HCT116 (cell line): ENCODE measurements around the gene ERBB4. TPM values are rescaled to one million over a fixed set of nuclear protein-coding genes. Genes with fewer than 3 reads are reported as not detected.

Experiments
- ATAC-seq: fragments of 200-7000 bp; cut with Tn5 transposase; 2 replicates; pipeline ENCODE4 v1.9.1; 2020; ENCODE audit warnings: mild to moderate bottlenecking, moderate library complexity
- BruUV-seq: library from RNA; stranded (reverse); fragments of 400-500 nt; replicated peaks from 2 replicates; lab custom pipeline; 2021; lab: Mats Ljungman, UMichigan
- CTCF ChIA-PET: fragments of 300-600 bp; sonication (Branson Sonifier 250); formaldehyde crosslinking; loops from one replicate; lab custom pipeline; 2021; ENCODE audit warnings: antibody characterized with exemption; lab: Charles Lee
- POLR2A ChIA-PET: fragments of 300-600, 350-600 bp; sonication (Branson Sonifier 250); formaldehyde crosslinking; loops from one replicate; lab custom pipeline; 2021; ENCODE audit warnings: antibody characterized with exemption; lab: Charles Lee
- RAD21 ChIA-PET, 2 experiments: fragments of 300-600 bp; sonication (Branson Sonifier 250); formaldehyde crosslinking; loops; one replicate each; lab custom pipeline; 2023; ENCODE audit warnings: low total read pairs in 2 of 2; ENCODE audit not compliant: uncharacterized antibody in 2 of 2, unreplicated experiment in 2 of 2, low non-redundant PET in 1 of 2; lab: Charles Lee
- DNase-seq: peaks from one replicate; pipeline ENCODE4 v3.0.0-alpha.2; 2010; ENCODE audit warnings: low read depth, low spot score
- H2AFZ ChIP-seq: fragments of 200-600 bp; shearing (Covaris generic), sonication (generic); 2 replicates; pipeline ENCODE4 v1.6.1; 2017; ENCODE audit warnings: low read depth, mixed run types, mixed read lengths, antibody characterized with exemption, low read length; ENCODE audit not compliant: poor library complexity, severe bottlenecking
- H3K27ac ChIP-seq: 2 replicates; pipeline ENCODE4 v1.5.1; 2012; ENCODE audit warnings: low read depth, low read length
- H3K27me3 ChIP-seq: fragments of 200-600 bp; sonication (generic); 2 replicates; pipeline ENCODE4 v1.6.1; 2016; ENCODE audit warnings: mixed run types, low read length, mixed read lengths; ENCODE audit not compliant: insufficient read depth
- H3K36me3 ChIP-seq, 2 experiments: fragments of 200-500 bp in 1 of 2; fragments of 200-600 bp in 1 of 2; sonication (Bioruptor generic) in 1 of 2; sonication (generic) in 1 of 2; 2 replicates each; pipeline versions ENCODE4 v1.5.1 to v1.6.1; 2014 to 2016; ENCODE audit warnings: low read length in 2 of 2, inconsistent platforms in 1 of 2, mixed read lengths in 1 of 2, mixed run types in 1 of 2; ENCODE audit not compliant: insufficient read depth in 2 of 2, control insufficient read depth in 1 of 2
- H3K4me1 ChIP-seq, 2 experiments: fragments of 200-600 bp in 1 of 2; sonication (generic) in 1 of 2; 2 replicates each; pipeline versions ENCODE4 v1.5.1 to v1.6.1; 2012 to 2017; ENCODE audit warnings: low read length in 2 of 2, inconsistent platforms in 1 of 2, mild to moderate bottlenecking in 1 of 2, mixed read lengths in 1 of 2, mixed run types in 1 of 2, moderate library complexity in 1 of 2; ENCODE audit not compliant: insufficient read depth in 2 of 2, control insufficient read depth in 1 of 2
- H3K4me2 ChIP-seq: fragments of 200-600 bp; sonication (generic); 2 replicates; pipeline ENCODE4 v1.6.1; 2017; ENCODE audit warnings: mixed run types, low read length, mixed read lengths
- H3K4me3 ChIP-seq, 2 experiments: fragments of 200-600 bp in 1 of 2; sonication (generic) in 1 of 2; replicated peaks in 1 of 2; 2 replicates each; pipeline ENCODE4 v1.5.1; 2011 to 2016; ENCODE audit warnings: low read length in 2 of 2, control low read depth in 1 of 2, low read depth in 1 of 2, mild to moderate bottlenecking in 1 of 2, mixed read lengths in 1 of 2, mixed run types in 1 of 2
- H3K79me2 ChIP-seq: fragments of 200-600 bp; sonication (generic); 2 replicates; pipeline ENCODE4 v1.6.1; 2017; ENCODE audit warnings: mild to moderate bottlenecking, mixed run types, low read length, moderate library complexity, mixed read lengths; ENCODE audit not compliant: insufficient read depth
- H3K9ac ChIP-seq: fragments of 200-600 bp; sonication (generic); 2 replicates; pipeline ENCODE4 v1.6.1; 2016; ENCODE audit warnings: low read length, mixed read lengths
- H3K9me2 ChIP-seq: fragments of 200-600 bp; sonication (generic), shearing (Covaris generic); 2 replicates; pipeline ENCODE4 v1.6.1; 2017; ENCODE audit warnings: mixed run types, mild to moderate bottlenecking, moderate library complexity; ENCODE audit not compliant: insufficient read depth
- H3K9me3 ChIP-seq, 2 experiments: fragments of 200-500 bp in 1 of 2; fragments of 200-600 bp in 1 of 2; sonication (Bioruptor generic) in 1 of 2; sonication (generic) in 1 of 2; 2 replicates each; pipeline ENCODE4 v1.6.1; 2014 to 2017; ENCODE audit warnings: low read length in 2 of 2, mixed read lengths in 2 of 2, inconsistent platforms in 1 of 2, low read depth in 1 of 2, mild to moderate bottlenecking in 1 of 2, mixed run types in 1 of 2, moderate library complexity in 1 of 2; ENCODE audit not compliant: control insufficient read depth in 1 of 2, insufficient read depth in 1 of 2
- H4K20me1 ChIP-seq: fragments of 200-600 bp; sonication (generic), shearing (Covaris generic); 2 replicates; pipeline ENCODE4 v1.6.1; 2017; ENCODE audit warnings: mixed run types, mild to moderate bottlenecking, moderate library complexity; ENCODE audit not compliant: insufficient read depth
- ATF3 ChIP-seq: IDR thresholded peaks from 2 replicates; pipeline ENCODE4 v1.6.1; 2012
- CBX3 ChIP-seq: IDR thresholded peaks from 2 replicates; pipeline ENCODE4 v1.6.1; 2012; ENCODE audit warnings: low read depth
- CEBPB ChIP-seq: IDR thresholded peaks from 2 replicates; pipeline ENCODE4 v1.6.1; 2012; ENCODE audit warnings: low read depth
- ELF1 ChIP-seq: IDR thresholded peaks from 2 replicates; pipeline ENCODE4 v1.6.1; 2012; ENCODE audit warnings: low read depth, borderline replicate concordance
- FOSL1 ChIP-seq: IDR thresholded peaks from 2 replicates; pipeline ENCODE4 v1.6.1; 2012; ENCODE audit warnings: low read depth
- JUND ChIP-seq: IDR thresholded peaks from 2 replicates; pipeline ENCODE4 v1.6.1; 2012
- MAX ChIP-seq: IDR thresholded peaks from 2 replicates; pipeline ENCODE4 v1.6.1; 2012
- POLR2AphosphoS5 ChIP-seq: IDR thresholded peaks from 2 replicates; pipeline ENCODE4 v1.6.1; 2011; ENCODE audit warnings: mild to moderate bottlenecking, low read depth, low read length, moderate library complexity
- SIN3A ChIP-seq: IDR thresholded peaks from 2 replicates; pipeline ENCODE4 v1.6.1; 2012; ENCODE audit warnings: low read depth
- SP1 ChIP-seq: IDR thresholded peaks from 2 replicates; pipeline ENCODE4 v1.6.1; 2012; ENCODE audit warnings: low read depth
- SRF ChIP-seq: IDR thresholded peaks from 2 replicates; pipeline ENCODE4 v1.6.1; 2012; ENCODE audit warnings: low read depth
- TCF7L2 ChIP-seq: IDR thresholded peaks from 2 replicates; pipeline ENCODE4 v1.7.0; 2011; ENCODE audit warnings: borderline replicate concordance, inconsistent platforms; ENCODE audit not compliant: insufficient read depth, insufficient read length; ENCODE audit errors: extremely low read depth
- YY1 ChIP-seq: IDR thresholded peaks from 2 replicates; pipeline ENCODE4 v1.6.1; 2011; ENCODE audit warnings: low read length, low read depth, moderate library complexity, mild to moderate bottlenecking; ENCODE audit not compliant: insufficient replicate concordance; ENCODE audit errors: extremely low read depth
- ZFX ChIP-seq: fragments of 450-650 bp; IDR thresholded peaks from 2 replicates; pipeline ENCODE4 v1.6.1; 2017
- intact Hi-C: fragments of 100-400 bp; cut with micrococcal nuclease; formaldehyde crosslinking; loops from 2 replicates; pipeline ENCODE4 v1.10.0; 2022
- total RNA-seq: library from RNA; stranded (reverse); gene quantifications from one replicate; pipeline ENCODE4 v1.2.1, GENCODE V29; 2021; ENCODE audit not compliant: unreplicated experiment
- TF ChIP-seq, protein P1 (sequence below): IDR thresholded peaks from 2 replicates; pipeline ENCODE4 v1.6.1; 2011; ENCODE audit warnings: mild to moderate bottlenecking, low read length, moderate library complexity; ENCODE audit not compliant: insufficient replicate concordance; ENCODE audit errors: extremely low read depth

ERBB4 gene
- total RNA-seq, 1 experiment from 2014 or later, result 0.10 TPM

DNA sequence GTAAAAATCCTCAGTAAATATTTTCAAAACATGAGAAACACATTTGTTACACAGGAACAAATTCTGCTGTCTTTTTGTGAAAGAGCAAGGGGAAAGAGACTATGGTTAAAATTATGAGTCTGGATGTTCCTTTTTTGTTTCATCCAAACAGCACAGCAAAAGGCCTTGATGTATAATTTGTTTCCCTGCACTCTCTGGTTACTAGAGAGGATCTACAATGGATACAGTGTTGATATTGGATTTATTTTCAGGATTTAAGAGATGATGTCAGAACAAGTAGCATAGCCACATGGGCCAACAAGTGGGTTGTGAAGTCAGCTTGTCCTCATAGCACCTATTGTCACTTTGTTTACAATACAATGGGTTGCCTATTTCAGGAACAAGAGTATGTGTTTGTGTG is 11.3 kb upstream of the ERBB4 start:
- POLR2A ChIA-PET, result no interaction called here
- Histone ChIP-seq H3K4me1 (no peaks in the 10 kb centered on the region), H3K9me3 (no peaks in the 10 kb centered on the region), H4K20me1 (no peaks in the 10 kb centered on the region), H3K36me3 (no peaks in the 10 kb centered on the region), H3K9ac (no peak overlapping the region), H3K27me3 (no peaks in the 10 kb centered on the region), H3K79me2 (no peaks in the 10 kb centered on the region), H3K4me2 (no peak overlapping the region), H2AFZ (no peak overlapping the region), H3K27ac (no peak overlapping the region), H3K4me3 (no peak overlapping the region), H3K9me2 (0 out of 2 replicates have a peak, but pooled peaks cover 3% of the 10 kb centered on the region)
- intact Hi-C loops, result loop anchor here (2.0 to 10.0 kb wide), 2 partner anchors 1095 to 1335 kb away; no protein-coding TSS in a partner anchor
- DNase-seq, result no peak
- RAD21 ChIA-PET, result no interaction called here
- BruUV-seq, result no TSS peak
- no peak for ATAC-seq
- CTCF ChIA-PET, result no interaction called here
- TF ChIP-seq CEBPB (no peak), SRF (no peak), ATF3 (no peak), SIN3A (no peak), FOSL1 (no peak), TCF7L2 (no peak)

- Histone ChIP-seq H3K9me2 (0 out of 2 replicates have a peak, but pooled peaks cover 3% of the 10 kb centered on the region), H2AFZ (no peak overlapping the region), H3K27me3 (no peaks in the 10 kb centered on the region), H3K4me3 (no peak overlapping the region), H3K9me3 (no peaks in the 10 kb centered on the region), H3K9ac (no peak overlapping the region), H3K79me2 (no peaks in the 10 kb centered on the region), H4K20me1 (no peaks in the 10 kb centered on the region), H3K27ac (no peak overlapping the region), H3K4me2 (no peak overlapping the region), H3K4me1 (no peaks in the 10 kb centered on the region), H3K36me3 (no peaks in the 10 kb centered on the region)
- no peak for TF ChIP-seq ELF1
- no peak for TF ChIP-seq POLR2AphosphoS5
- TF ChIP-seq SIN3A, result no peak
- TF ChIP-seq YY1, result no peak
- no peak for TF ChIP-seq SP1
- TF ChIP-seq TCF7L2, result no peak
- no peak for TF ChIP-seq MAX
- TF ChIP-seq CBX3, result no peak
- no peak for TF ChIP-seq ZFX
- no peak for TF ChIP-seq JUND
- TF ChIP-seq, protein P1, sequence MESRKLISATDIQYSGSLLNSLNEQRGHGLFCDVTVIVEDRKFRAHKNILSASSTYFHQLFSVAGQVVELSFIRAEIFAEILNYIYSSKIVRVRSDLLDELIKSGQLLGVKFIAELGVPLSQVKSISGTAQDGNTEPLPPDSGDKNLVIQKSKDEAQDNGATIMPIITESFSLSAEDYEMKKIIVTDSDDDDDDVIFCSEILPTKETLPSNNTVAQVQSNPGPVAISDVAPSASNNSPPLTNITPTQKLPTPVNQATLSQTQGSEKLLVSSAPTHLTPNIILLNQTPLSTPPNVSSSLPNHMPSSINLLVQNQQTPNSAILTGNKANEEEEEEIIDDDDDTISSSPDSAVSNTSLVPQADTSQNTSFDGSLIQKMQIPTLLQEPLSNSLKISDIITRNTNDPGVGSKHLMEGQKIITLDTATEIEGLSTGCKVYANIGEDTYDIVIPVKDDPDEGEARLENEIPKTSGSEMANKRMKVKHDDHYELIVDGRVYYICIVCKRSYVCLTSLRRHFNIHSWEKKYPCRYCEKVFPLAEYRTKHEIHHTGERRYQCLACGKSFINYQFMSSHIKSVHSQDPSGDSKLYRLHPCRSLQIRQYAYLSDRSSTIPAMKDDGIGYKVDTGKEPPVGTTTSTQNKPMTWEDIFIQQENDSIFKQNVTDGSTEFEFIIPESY, result no peak
- TF ChIP-seq FOSL1, result no peak
- intact Hi-C loops, result loop anchor here (2.0 to 10.0 kb wide), 2 partner anchors 1095 to 1335 kb away; no protein-coding TSS in a partner anchor
- no TSS peak for BruUV-seq
- DNase-seq, result no peak
- RAD21 ChIA-PET, result no interaction called here
- ATAC-seq, result no peak
- POLR2A ChIA-PET, result no interaction called here
- CTCF ChIA-PET, result no interaction called here
Observed at GRCh38 chr2:212549463-212549862, 10.9 kb upstream of the ERBB4 start.
